LNCAP (cell line): ENCODE data around the gene RAB11FIP3.

ENCODE experiments used
- TF ChIP-seq, protein P1 (sequence below): fragments of 450-650 bp; IDR thresholded peaks from 2 replicates; pipeline ENCODE4 v1.5.1; 2017; ENCODE audit warnings: mild to moderate bottlenecking

The RAB11FIP3 gene

DNA sequence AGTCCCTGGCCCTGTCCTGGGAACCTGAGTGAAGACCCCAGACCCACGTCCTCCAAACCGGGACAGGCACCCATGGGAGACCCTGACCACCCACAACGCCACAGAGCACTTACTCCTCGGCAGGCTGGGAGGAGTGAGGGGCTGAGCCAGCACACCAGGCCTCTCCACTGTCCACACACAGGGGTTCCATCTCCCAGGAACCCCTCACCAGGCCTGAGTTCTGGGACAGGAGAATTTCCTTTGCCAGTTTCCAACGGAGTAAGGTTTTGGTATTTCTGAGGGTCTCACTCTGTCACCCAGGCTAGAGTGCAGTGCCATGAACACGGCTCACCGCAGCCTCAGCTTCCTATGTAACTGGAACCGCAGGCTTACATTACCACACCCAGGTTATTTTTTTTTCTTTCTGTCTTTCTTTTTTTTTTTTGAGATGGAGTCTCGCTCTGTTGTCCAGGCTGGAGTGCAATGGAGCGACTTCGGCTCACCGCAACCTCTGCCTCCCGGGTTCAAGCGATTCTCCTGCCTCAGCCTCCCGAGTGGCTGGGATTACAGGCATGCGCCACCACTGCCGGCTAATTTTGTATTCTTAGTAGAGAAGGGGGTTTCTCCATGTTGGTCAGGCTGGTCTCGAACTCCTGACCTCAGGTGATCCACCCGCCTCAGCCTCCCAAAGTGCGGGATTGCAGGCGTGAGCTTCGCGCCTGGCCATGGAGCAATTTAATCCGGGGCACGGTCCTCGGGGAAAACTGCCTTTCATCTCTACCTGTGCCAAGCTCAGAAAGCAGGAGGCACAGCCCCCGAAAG is 45.3 kb upstream of the RAB11FIP3 start:
- TF ChIP-seq, protein P1, sequence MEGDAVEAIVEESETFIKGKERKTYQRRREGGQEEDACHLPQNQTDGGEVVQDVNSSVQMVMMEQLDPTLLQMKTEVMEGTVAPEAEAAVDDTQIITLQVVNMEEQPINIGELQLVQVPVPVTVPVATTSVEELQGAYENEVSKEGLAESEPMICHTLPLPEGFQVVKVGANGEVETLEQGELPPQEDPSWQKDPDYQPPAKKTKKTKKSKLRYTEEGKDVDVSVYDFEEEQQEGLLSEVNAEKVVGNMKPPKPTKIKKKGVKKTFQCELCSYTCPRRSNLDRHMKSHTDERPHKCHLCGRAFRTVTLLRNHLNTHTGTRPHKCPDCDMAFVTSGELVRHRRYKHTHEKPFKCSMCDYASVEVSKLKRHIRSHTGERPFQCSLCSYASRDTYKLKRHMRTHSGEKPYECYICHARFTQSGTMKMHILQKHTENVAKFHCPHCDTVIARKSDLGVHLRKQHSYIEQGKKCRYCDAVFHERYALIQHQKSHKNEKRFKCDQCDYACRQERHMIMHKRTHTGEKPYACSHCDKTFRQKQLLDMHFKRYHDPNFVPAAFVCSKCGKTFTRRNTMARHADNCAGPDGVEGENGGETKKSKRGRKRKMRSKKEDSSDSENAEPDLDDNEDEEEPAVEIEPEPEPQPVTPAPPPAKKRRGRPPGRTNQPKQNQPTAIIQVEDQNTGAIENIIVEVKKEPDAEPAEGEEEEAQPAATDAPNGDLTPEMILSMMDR = no peak

DNA sequence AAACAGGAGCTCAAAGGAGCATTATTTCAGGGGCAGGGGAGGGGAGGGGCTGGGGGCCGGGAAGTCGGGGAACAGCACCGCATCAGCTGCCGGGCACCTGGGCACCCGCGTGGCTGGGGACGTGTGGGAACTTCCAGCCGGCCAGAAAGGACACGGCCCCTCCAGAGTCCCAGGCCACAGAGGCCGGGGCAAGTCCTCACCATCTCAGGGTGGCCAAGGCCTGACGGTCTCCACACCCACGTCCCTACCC is 44.8 kb upstream of the RAB11FIP3 start:
- TF ChIP-seq, protein P1 = no peak

DNA sequence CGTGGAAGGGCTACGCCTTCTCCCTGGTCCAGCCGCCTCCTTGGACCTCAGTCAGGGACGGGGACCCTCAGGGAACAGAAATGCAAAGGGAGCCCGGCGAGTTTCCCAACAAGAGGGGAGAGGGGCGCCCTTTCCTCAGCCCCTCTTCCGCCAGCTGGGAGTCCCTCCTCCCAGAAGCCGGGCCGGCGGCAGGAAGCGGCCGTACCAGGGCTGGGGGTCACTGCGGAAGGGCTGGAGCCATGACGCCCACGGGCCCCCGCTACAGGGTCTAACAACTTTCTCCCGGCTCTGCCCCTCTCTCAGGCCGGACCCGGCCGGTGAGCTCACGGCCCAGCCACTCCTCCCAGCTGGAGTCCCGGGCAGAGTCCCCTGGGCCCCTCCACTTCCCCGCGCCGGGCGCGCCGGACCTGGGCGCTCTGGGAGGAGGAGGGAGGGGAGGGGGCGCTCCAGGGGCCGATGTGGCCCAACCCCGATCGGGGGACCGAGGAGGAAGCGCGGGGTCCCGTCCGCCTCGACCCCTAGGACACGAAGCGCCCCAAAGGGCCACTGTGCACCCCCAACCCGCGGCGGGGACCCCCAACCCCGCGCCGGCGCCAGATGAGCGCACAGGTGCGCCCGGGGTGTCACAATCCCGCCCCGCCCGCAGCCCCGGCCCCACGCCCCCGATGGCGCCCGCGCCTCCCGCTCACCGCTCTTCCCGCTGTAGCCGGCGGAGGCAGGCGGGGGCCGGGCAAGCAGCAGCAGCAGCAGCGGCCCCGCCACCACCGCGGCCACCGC is 44.2 kb upstream of the RAB11FIP3 start:
- TF ChIP-seq, protein P1 = no peak

DNA sequence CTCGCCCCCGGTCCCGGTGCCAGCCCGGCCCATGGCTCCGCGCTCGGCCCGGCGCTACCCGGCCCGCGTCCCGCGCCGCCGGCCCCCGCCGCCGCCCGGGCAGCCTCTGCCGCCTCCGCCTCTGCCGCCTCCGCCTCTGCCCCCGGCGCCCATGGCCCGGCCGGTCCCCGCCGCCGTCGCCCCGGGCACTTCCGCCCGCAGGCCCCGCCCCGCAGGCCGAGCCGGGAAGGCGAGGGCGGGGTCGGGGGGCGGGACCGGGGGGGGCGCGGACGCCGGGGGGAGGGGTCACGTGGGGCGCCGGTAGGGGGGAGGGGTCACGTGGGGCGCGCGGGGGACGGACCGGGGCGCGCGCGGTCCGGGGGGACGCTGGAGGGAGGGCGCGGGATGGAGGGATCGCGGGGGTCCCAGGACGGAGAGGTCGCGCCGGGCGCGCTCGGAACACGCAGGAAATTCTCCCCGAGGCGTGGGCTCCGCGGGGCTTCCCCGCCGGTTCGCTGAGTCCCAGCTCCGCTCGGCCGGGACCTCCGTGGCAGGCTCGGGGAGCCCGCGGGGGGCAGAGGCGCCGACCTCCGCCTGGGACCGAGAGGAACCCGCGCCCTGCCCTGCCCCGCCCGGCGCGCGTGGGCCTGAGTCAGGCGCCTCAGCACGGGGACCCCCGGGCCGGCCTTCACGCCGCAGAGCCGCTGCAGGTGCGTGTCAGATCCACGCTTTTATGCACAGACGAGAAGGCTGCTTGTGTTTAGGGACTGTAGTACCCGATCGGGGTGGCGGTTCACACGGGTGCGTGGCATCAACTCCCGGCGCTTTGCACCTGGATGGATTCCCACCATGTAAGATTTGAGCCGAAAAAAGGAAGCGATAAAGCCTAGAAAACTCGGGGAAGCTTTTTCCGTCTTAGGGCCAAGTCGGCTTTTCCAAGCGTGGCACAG is 43.4 kb upstream of the RAB11FIP3 start, which contains the start of gene PGAP6:
TSS of gene PGAP6 (minus strand) at position 190 of the 929 bp plus-strand sequence. CDS start at position 33, 157 bp downstream.
- TF ChIP-seq, protein P1 = no peak

DNA sequence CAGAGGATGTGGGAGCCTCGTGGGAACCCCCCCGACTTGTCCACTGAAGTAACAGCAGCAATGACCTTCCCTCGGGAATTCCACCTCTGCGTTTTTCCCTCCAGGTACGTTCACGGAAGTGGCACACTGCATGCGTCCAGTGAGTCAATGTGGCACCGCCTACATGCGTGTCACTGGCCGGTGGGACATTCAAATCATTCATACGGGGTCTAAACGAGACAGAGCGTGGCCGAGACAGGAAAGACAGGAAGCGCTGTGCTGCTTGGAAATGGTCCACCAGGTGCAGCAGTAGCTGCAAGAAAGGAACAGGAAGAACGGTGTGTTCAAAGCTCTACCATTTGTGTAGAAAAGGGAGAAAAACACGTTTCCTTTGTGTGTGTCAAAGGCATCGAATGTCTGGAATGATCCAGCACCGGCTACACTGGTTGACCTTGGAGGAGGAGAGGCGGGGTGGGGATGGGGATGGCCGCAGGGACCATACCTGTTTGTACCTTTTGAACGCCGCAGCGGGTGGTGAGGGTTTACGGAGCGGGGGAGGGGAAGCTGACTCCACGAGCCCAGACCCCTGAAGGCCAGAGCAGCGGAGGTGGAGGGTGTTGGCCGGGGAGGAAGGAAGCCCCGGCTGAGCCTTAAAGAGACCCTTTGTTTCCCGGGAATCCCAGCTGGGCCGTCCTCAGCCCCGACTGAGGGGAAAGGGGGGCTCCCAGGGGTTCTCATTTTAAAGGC is 42.0 kb upstream of the RAB11FIP3 start:
- TF ChIP-seq, protein P1 = no peak

DNA sequence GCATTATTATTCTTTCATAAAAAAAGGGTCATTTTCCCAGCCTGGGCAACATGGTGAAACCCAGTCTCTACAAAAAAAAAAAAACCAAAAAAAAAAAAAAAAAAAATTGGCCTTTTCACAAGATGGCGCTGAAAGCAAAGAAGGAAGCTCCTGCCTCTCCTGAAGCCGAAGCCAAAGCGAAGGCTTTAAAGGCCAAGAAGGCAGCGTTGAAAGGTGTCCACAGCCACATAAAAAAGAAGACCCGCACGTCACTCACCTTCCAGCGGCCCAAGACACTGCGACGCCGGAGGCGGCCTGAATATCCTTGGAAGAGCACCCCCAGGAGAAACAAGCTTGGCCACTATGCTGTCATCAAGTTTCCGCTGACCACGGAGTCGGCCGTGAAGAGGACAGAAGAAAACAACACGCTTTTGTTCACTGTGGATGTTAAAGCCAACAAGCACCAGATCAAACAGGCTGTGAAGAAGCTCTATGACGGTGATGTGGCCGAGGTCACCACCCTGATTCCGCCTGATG is 38.8 kb upstream of the RAB11FIP3 start:
- TF ChIP-seq, protein P1 = no peak; the same call in 1 of the 2 replicates
